GM18517 (cell line): ENCODE measurements around the gene PNMA1.

Source experiments
- ATAC-seq: cut with Tn5 transposase; IDR thresholded peaks from one replicate; pipeline ENCODE4 v1.9.1; 2021; ENCODE audit warnings: mild to moderate bottlenecking, moderate library complexity; ENCODE audit not compliant: unreplicated experiment

Gene PNMA1

GRCh38 chr14:73713803-73714655, at the start of gene PNMA1:
PNMA1 (minus strand) TSS chr14:73714384; CDS start chr14:73713639, 745 bp downstream.
- peak; percentile 53 for ATAC-seq

DNA sequence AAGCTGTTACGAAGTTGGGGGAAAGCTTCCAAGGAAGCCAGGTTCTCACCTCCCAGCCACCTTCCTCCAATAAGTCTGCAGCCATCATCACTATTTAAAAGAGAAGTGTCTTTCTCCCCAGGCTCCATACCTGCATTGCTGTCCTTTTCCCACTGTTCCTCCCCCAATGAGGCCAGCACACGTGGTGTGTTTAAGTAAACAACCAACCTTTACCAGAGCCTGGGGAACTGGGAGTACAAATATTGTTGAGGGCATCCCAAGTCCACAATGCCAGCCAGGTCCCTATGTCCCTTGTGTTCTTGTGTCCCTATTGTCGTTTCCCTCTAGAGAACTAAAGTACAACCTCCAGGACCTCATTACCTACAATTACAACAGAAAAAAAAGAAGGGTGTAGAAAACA, 49.2 kb upstream of the PNMA1 start:
- ATAC-seq = no peak

DNA sequence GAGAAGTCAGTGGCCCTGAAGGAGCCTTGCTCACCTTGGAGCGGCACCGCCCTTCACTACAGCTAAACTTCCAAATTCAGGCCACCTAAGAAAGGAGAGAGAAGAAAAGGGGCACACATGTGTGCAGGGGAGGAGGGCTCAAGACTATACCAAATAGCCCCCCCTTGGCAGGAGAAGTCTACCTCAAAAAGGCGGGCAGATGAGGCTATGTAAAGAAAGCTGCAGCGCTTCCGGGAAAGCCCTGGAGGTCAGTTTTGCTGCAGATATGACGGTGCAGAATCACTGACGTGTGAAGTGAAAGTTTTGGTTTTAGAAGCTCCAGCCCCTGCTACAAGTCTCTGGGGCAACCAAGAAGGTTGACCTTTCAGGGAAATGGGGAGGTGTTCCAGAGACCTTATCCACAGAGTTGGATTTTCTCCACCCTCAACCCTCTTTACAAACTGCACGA, 48.2 kb upstream of the PNMA1 start:
- peak; percentile 34 for ATAC-seq

DNA sequence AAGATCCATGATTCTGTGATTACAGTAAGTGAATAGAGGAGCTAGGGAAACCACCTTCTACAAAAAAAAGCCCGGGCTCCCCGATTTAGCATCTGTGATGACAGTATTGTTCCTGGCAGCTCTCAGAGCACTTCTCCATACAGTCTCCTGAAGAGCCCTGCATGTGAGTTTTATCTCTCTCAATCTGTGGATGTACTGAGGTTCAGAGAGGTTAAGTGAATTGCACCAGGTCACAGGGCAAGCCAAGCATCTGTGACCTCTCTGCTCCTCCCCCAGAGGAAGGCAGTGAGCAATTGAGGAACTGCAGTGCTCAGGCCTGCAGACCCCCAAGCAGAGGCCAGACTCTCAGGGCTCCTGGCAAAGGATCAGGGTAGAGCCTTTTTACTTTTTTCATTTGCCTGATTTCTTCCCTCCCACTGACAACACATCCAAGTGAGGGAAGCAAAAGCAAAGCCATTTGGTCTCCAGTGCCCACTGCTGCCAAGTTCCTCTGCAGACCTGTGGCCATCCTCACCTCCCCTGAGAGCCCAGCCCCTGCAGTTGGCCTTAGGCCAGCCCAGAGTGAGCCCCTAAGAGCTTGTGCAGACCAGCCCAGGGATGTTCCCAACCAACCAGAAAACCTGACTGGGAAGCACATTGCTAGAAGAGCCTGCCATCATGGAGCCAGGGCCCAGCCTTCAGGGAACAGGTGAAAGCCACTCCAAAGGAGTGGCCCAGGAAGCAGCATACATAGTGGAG, 47.6 kb upstream of the PNMA1 start:
- no peak for ATAC-seq

DNA sequence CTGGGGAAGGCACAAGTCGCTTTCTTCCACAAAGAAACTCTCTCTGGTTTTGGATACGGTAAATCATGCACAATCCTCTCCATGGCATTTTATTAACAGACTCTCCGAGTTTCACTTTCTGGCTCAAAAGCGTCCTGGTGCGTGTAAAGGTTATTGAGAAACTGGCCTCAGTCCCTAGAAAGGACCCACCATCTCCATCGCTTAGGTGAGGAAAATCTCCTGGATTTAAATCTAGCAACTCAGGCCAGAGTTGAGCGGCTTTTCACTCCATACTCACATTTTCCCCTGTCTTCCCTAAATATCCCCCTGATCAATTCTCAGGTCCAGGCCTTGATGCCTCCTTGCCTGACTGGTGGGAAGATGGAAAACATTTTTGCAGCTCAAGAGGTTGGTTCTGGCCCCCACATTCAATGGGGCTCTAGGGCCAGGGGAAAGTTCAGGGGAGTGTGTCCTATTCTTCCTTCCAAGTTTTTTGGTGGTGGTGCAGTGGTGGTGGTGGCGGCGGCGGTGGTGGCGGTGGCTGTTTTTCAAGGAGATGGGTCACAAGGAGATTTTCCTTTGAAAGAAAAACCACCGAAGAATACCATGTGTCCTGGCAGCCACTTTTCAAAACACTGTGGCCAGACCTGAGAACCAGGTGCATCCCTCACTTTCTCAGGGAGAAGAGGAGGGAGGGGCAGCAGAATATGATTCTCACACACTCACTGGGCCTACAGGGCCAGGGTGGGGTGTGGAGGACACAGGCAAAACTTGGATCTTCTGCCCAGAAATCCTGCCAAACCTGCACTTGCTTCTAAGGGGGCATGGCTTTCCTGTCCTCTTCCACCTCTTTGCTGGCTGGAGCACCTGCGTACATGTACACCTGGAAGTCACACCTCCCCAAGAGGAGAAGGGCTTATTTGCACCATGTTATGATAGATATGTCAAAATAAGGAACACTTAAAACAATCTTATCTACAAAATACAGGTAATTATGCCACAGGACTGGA, 46.7 kb upstream of the PNMA1 start:
- no peak for ATAC-seq

GRCh38 chr14:73759714-73760597, 45.8 kb upstream of the PNMA1 start:
- ATAC-seq = peak; percentile 45

- ATAC-seq = no peak
These were observed 45.1 kb upstream of the PNMA1 start for GRCh38 chr14:73759183-73759713.

- no peak for ATAC-seq
These were observed 44.4 kb upstream of the PNMA1 start for GRCh38 chr14:73758392-73759182.

GRCh38 chr14:73757876-73758391, 43.8 kb upstream of the PNMA1 start:
- no peak for ATAC-seq

- ATAC-seq = no peak
These were observed 43.2 kb upstream of the PNMA1 start for GRCh38 chr14:73757381-73757780.

DNA sequence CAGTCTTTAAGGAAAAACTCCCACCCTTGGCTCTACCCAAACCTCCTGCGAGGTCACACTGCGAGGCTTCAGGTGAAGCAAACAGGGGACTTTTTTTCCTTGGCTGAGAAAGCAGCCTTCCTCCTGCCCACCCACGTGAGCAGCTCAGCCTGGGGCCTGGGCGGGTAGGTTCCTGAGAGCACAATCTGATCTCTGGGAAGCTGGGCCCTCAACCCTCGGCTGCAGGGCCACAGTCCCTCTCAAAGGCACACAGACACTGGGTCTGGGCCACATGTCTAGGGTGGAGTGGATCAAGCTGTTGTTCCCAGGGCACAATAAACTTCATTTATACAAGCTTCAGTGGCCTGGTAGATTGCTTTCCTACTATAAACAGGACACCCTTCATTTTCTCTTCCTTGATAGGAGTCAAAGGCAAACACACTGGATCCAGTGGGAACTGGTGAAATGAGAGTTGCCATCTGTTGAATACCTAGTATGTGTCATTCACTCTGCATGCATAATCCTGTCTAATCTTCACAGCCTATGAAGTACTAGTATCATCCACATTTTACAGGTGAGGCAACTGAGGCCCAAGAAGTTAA, 41.3 kb upstream of the PNMA1 start:
- ATAC-seq = no peak

- no peak for ATAC-seq
These were observed 40.8 kb upstream of the PNMA1 start for GRCh38 chr14:73754911-73755360.

DNA sequence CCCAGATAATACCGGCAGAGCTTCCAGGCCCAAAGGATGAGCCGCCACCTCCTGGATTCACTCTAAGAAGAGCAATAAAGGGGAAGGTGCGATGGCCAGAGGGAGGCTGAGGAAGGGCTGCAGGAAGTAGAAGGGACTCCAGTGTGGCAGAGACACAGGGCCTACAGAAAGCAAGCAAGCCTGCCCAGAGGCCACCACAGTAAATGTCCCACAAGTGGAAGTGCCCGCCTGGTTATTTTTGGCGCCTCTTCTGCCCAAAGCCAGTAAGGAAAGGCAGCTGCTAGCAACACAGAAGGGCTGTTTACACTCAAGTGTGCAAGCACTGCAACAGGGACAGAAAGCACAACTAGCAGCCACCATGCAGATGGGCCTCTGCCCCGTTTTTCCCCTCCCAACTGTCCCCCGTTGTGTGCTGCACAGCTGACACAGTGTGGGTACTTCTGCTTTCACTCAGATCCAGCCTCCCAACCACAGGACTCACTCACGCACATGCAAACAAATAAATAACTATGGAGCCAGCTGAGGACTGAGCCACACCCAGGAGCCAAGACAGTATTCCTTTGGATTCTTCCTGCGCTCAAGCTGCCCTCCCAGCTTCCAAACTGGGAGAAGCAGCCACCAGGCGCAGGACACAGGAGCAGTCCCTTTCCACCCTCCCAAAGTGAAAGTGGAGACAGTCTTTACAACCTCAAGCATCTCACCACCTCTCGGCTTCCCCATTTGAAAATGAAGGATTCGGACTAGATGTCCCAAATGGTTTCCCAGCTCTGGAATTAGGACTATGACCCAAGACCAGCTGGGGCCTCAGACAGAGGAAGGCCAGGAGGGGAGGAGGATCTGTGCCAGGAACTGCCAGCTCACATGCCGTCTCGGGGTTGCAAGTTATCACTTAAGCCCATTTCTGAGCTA, 40.0 kb upstream of the PNMA1 start:
- ATAC-seq = peak; percentile 47

GRCh38 chr14:73753124-73753886, 39.1 kb upstream of the PNMA1 start:
- no peak for ATAC-seq

DNA sequence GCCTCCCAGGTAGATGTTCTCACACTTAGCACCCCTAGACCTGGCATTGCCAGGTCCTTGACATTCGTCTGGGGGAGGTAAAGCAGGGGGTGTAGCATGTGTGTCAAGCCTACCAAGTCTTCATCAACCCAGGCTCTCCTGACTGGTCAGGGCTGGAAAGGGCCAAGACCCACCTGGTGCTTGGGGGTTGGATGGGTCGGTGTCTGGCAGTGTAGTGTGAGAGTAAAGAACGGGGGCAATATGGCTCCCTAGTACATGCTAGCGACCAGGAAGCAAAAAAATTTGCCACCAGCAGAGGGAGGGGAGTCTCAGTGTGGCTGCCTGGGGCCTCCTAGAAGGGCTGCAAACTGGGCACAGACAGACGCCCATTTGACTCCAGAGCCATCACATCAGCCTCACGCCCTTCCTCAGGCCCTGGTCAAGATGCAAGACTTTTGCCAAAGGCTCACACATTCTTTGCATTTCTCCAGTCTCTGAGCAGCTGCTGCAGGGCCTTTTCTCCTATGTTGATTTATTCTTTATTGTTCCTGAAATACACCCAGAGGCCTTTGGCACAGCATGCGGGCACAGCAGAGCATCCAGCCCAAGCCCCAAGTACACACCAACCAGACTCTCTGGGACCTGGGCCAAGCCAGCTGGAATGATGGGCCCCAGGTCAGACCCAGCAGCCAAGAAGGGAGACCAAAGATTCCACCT, 38.3 kb upstream of the PNMA1 start:
- ATAC-seq = no peak
